ENCODE measurements around the gene RAPGEF5.

RAPGEF5 gene

DNA sequence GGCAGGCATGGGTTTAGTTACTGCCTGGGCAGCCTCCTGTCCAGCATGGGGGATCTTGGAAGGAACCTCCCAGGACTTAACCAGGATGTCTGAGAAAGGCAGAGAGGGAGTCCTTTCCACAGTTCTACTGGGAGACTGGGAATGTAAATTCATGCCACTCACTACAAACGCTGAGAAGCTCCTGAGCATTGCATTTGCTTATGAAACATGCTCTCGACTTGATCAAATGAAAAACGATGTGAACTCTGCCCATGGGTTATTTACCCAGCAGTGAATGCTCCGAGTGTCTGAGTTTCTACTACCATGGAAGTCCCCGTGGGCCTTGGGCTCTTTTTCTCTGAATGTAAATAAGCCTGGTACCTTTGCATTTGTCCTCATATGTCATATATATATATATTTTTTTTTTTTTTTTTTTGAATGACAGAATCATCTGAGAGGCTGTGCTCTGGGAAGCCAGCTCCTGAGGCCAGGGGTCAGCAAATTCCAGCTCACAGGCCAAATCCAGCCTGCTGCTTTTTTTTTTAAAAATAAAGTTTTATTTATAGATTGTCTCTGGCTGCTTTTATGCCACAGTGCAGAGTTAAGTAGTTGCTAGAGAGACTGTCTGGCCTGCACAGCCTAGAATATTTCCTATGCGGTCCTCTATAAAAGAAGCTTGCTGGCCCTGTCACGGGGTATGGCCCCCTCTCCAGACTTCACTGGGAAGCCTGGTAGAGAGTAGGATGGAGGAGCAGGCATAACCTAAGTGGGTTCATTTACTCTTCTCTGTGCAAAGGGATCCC lies 21.4 kb upstream of the RAPGEF5 start:
- DNase-seq (ENCODE audit: low spot score), result no peak

DNA sequence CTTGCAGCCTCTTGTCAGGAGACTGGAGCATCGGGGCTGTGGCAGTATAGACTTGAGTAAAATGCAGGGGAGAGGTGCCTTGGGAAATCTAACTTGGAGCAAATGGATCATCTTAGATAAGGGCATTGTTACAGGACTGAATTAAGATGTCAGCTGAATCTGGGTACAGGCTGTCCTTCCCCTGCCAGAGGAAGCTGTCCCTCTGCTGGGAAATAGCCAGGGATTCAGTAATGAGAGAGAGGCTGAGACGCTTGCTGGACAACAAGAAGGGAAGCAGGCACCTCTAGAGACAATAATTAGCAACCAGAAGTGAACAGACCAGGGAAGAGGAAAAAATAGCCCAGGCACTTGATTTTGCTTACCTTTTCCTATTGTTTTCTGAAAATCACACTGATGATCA lies 20.7 kb upstream of the RAPGEF5 start:
- DNase-seq (ENCODE audit: low spot score), result peak; percentile 93

DNA sequence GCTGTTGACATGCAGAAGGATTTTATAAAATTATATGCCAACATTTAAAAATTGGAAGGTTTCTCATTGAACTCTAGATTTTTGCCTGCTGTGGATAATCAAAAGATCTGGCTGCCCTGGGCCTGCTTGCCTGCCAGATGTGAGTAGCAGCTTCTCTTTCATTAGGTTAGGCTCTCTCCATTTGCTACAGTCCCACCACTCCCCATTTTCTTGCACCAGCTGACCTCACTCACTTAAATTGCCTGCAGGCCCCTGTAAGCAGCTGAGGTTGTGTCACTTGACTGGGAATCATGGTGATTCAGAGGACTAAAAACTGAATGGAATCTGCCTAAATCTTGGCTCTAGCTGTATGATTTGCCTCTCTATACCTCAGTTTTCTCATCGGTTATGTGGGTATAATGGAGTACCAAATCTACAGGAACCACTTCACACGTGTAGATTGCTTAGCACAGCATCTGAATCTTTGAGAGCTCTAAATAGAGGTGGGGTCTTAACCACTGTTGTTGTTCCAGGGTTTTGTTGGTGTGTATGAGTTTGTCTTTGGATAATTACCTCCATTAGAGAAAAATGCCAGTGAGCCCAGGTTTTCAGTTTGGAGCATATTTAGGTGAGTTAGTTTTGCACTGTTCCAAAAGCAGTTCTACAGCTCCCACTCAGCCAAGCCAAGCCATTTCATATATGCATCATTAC lies 18.6 kb upstream of the RAPGEF5 start:
- no peak for DNase-seq (ENCODE audit: low spot score)

DNA sequence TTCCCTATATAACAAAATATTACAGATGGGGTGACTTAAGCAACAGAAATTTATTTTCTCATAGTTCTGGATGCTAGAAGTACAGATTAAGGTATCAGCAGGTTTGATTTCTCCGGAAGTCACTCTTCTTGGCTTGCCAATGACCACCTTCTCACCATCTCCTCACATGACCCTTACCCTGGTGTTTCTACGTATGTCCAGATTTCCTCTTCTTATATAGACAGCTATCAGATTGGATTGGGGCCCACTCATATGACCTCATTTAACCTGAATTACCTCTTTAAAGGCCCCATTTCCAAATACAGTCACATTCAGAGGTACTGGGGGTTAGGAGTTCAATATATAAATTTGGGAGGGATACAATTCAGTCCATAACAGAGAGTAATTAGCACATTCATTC lies 17.0 kb upstream of the RAPGEF5 start:
- no peak for DNase-seq (ENCODE audit: low spot score)

DNA sequence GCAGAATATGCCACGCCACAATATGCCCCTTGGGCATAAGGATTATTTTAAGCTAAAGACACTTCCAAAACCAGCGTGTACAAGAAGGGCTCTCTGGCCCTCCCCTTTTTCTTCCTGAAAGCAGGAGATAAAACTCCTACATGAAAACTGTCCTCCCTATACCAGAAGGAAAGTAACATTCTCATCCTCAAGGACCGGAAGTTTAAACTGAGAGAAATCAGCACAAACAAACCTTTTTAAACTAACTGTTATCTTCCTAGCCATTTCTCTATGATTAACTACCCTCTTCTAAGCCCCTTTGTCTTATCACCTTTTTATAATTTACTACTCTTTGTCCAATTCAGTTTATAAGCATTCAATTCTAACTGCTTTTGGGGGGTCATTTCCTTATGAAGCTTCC lies 16.4 kb upstream of the RAPGEF5 start:
- DNase-seq (ENCODE audit: low spot score), result no peak

DNA sequence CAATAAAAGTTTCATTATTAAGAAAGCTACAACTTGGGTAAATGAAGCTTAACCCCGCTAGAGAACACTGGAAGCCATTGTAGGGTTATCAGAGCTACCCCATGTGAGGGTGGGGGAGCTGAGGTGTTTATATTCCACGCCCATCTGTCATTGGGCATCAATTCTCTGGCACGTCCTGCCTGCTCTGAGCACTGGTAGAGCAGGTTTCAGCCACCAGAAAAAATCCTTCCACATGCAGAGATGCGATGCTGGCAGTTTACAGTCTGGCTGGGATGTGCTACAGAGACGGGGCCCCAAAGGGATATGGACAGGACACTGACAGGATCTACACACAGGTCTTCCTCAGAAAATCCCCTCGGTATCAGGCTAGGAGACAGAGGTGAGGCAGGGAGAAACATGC lies 15.9 kb upstream of the RAPGEF5 start:
- no peak for DNase-seq (ENCODE audit: low spot score)

DNA sequence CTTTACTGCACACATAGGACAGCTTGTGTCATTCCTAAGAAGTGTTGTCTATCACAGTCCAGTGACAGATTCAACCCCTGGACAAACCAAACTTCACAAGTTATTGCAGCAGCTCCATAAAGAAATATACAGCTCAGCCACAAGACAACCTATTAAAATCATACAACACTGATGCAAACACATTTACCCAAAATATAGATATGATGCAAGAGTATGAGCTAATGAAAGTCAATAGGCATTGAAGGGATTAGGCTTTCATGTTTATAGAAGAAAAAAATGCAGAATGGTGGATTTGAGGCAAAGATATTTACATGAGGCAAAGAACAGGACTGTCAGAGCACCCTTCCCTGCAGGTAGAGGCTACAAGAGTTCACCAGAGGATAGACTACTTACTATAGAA lies 14.9 kb upstream of the RAPGEF5 start:
- DNase-seq (ENCODE audit: low spot score), result no peak

DNA sequence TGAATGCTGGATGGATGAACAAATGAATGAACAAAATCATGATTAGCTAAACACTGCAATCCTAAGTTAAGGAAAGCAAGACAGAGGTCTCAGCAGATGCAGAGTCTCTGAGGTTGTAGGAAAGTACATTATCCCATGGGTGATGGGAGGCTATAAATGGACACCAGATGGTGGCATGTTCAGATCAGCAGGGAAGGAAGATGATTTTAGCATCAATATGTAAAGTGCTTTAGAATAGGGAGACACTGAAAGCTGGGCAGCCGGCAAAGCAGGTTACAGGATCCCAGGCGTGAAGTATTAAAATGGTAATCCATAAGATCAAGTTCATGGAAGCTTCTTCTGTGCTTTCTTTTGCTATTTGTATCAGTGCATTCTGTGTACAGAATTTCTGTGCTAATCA lies 7.9 kb upstream of the RAPGEF5 start:
- peak; percentile 84 for DNase-seq (ENCODE audit: low spot score)

DNA sequence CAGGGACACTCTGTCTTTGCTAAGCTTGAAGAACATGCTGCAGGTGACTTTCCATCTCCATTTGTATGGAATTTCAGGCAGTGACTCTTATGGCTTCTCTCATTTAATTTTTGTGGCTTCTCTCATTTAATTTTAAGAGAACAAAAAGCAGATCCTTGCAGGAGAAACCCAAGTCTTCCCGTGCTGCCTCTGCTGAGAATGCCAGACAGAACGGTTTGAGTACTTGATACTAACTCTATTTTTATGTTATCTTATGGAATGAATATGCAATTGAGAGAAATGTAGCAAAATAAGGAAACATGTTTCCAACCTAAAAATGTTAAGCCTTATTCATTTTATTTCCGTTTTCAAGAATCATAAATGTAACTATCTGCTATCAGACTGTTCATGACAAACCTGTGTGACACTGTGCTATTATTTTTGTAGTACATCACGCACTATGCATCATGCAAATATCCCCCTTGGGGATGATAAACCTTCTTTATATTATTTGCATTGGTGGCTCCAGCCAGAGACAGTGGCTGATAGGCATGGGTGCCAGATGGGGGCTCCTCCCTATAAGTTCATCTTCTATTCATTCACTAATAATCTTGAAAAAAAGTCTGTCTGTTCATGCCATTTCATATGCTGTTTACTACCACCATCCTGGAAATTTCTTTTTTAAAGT lies 6.9 kb upstream of the RAPGEF5 start:
- DNase-seq (ENCODE audit: low spot score), result no peak

DNA sequence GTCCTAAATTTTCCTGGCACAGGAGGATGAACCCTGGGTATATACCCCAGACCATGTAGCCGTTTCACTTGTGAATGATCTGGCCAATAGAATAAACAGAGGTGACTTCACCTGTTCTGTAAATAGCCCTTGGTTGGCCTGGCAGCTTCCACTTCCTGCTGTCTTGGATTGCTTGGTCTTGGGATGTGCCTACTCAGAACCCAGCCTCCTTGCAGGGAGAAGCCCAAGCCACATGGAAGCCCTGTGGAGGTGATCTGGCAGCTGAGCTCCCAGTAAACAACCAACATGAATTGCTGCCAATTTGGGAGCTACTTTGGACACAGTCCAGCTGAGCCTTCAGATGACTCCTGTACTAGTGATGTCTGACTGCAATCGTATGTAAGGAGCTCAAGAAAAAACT lies 4.8 kb upstream of the RAPGEF5 start:
- peak; percentile 94 for DNase-seq (ENCODE audit: low spot score)

DNA sequence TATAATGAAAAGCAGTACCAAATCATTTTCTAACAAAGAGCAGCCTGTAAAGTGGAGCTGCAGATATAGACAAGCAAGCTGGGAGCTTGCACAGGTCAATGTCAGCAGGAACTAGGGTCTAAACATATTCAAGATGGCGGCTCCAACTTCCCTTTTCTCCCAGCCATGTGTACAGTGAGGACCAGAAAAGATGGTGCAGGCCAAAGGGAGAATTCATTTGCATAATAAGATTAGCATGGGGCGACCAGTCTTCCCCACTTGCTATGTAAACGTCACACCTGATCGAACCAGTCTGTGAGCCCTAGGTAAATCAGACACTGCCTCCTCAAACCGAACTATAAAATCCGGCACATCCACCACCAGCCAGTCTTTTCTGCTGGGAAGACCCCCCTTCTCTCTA lies 4.4 kb upstream of the RAPGEF5 start:
- no peak for DNase-seq (ENCODE audit: low spot score)

DNA sequence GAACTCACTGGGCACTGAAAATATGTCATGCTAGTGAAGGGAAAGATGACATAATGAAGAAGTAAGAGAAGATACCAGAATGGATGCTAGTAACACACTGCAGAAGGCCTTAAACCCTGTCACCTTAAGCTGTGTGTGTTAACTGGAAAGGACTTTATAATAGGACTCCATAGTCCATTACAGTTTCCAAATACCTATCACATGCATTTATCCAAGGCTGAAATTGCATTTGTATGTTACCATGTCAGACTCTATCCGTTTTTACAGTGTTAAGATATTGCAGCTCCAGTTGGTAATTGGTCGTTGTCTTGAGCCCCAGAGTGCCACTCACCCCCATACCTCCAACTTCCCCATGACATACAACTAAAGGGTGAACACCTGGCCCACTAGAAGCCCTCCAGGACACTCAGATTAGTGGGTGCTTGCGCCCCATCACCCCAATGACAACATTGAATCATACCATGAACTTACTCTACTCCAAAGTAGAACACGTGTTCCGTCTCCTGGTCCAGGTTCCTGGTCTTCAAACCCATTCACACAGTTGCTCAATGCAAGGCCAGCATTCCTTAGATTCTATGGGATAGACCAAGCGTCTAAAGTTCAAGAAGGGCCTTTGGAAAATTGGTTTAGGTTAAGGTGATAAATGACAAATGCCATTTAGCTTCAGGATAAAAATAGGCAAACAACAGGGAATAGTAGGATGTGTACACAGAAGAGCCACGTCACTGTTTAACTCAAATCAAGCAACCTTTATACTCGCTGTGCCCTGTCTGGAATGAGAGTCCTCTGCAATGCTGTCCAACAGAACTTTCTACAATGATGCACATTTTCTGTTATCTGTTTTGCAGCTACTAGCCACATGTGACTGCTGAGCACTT lies 2.1 kb upstream of the RAPGEF5 start:
- DNase-seq (ENCODE audit: low spot score), result no peak

DNA sequence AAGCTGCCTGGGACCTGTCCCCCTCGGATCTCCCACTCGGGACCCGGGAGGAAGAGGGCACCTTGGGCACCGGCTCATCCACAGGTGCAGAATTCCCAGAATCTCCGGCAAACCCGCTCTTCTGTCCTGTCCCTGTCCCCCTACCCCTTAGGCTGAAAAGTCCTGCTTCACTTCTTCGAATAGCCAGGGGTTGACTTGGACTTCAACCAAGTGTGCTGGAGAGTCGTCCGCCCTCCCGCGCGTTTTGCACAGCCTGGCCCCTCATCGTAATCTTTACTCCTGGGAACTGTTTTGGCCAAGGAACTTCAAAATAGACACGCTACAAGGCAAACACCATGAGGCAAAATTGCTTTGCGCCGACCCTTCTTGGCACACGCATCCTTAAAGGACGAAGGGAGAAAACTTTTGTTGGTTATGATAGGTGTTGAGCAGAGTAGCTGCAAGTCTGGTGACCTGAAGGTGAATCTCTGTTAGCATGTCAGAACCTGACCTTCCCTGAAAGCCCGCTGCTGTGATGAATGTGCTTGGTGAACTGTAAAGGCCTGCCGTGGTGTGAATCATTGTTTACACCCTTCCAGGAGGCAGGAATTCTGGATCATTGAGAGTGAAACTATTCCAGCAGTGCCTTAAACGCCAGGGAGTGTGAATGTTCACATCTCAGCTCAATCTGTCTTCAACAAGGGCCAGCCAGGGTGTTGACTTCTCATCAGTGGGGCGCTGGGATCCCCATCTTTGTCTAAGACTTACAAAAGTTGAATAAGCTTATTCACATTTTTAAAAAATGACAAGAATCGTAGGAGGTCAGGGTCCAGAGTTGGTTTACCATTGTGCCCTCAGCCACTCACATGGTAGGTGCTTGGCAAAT lies 589 bp upstream of the RAPGEF5 start:
- no peak for DNase-seq (ENCODE audit: low spot score)

DNA sequence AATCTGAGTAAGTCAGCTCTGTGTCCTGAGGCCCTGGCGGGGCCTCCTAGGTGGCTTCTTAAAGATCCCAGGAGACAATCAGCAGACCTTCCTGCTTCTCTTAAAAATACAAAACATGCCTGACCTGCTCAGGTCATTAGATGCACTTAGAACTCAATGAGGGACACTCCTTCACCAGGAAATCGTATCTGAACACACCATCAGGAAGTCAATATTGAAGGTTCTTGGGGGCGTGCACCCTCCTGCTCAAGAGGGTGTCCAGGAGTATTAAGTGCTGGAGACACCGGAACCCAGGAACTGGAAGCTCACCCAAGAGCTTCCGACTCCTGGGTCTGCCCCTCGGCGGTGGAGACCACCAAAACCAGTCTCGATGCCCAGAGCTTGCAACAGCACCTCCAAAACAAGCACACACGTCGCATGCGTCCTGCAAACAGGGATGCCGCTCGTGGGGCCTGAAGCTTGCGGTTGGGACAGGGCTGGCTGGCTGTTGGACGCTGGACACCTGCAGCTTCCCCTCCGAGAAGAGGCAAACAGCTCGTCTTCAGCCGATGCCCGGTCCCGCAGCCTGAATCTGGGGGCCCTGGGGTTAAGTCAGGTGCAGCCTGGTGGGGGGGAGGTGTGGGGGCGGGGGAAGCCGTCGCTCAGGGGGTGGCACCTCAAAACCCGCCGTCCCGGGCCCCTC lies 803 bp downstream of the RAPGEF5 start:
- no peak for DNase-seq (ENCODE audit: low spot score)

DNA sequence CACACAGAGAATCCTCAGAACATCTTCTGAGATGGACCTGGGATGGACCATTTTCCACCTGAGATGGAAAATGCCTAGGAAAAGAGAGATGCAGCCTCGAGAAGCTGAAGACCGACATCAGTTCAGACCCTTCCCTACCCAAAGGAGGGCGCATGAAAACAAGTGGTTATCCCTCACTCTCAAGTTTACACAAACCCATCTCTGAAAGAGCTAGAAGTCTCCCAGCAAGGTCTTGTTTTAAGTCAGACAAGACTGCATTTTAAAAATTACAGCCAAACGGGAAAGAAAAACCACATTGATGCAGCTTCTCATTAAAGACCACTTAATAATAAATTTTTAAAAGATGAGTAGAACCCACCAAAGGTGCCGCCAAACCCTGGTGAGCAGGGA lies 1.3 kb downstream of the RAPGEF5 start:
- no peak for DNase-seq (ENCODE audit: low spot score)

DNA sequence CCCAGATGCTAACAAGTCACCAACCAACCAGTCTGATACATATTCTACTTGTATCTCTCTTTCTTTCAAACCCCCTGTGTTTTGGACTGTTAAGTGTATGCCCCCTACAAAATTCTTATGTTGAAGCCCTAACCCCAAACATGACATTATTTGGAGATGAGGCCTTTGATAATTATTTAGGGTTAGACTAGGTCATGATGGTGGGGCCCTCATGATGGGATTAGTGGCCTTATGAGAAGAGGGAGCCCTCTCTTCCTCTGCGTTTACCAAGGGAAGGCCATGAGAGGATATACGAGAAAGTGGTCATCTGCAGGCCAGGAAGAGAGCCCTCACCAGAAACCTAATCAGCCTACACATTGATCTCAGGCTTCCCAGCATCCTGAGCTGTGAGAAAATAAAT lies 2.5 kb downstream of the RAPGEF5 start:
- DNase-seq (ENCODE audit: low spot score), result no peak

DNA sequence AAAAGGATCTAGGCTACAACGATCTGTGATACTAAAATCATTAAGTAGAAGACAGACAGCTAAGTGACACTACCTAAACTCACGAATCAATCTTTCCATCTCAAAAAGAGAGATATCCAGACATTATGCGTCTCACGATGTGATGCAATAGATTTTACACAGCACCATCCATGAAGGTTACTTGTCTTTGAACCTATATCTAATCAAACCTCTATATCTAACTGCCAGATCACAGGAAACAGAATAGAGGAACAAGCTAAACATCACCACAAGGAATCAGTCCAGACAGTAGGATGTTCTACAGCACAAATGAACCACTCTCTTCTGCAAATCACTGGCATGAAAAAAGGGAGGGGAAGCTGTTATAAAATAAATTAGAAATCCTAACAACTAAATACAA lies 4.1 kb downstream of the RAPGEF5 start:
- DNase-seq (ENCODE audit: low spot score), result no peak

DNA sequence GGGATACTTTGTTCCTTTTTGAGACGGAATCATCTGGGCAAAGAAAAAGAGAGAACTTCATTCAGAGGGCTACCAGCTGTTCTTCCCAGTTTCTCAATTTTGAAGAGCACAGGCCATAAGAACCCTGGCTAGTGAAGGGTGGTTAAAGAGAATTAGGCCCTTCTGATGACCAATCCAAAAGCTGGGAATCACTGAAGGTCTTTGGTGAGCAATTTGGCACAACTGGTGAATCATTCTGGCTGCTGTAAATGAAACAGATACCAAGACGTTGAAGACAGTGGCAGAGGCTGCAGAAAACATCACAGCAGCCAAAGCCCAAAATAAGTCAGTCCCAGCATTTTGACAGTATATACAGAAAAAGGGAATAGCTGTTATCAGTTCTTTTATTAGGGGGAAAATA lies 5.1 kb downstream of the RAPGEF5 start:
- DNase-seq (ENCODE audit: low spot score), result no peak

DNA sequence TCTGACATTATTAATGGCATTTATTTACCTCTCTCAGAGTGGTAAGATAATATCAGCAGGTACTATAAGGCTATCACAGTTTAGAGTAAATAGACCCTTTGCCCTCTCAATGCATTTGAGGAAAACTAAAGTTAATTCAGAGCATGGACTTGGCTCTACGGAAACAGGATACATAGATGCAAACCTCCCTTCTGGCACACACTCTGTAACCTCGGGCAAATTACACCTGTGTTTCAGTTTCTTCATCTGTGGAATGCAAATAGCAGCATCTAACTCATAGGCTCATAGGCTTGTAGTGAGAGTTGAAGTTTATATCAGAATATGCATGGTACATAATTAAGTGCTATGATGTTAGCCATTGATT lies 5.6 kb downstream of the RAPGEF5 start:
- no peak for DNase-seq (ENCODE audit: low spot score)

DNA sequence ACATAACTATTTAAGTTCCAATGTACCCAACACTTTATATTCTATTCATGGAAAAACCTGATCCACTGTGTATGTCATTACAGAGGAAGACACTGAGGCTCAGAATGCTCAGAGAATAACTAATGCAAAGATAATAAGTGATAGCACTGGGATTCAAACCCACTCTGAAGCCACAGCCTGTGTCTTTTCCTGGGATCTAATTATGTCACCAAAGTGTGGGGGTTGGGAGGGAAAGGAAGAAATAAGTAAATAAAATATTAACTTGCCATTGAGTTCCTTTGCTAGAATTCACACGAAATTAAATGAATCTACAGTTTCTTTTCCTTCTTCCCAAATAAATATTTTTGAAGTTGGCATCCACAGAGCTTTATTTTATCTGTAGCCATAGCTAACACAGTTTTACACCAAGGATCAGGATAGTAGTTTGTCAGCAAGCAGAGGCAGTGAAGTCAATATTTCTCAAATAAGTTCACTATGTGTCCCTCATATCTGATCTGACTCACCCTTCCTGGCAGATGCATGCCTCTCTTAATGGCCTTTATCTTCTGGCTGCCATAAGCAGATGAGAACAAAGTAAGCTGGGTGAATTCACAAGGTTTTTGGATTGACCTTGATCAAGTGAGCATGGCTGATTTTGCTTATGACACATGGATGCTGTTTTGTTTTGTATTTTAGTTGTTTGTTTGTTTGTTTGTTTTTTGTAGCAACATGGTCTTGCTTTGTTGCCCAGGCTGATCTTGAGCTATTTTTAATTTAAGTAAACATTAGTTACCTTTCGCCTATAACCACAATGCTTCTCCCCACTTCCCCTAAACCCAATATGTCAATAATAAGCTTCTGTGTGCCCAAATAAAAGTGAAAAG lies 6.3 kb downstream of the RAPGEF5 start:
- DNase-seq (ENCODE audit: low spot score), result no peak

All from cerebellar cortex (tissue), 1 donor.